SK-N-MC (cell line): ENCODE measurements around the gene LRRC43.

Source experiments
- DNase-seq: peaks from one replicate; pipeline ENCODE4 v3.0.0-alpha.2; 2011; ENCODE audit warnings: low read depth, low spot score
- H3K27ac ChIP-seq: fragments of 200-600 bp; sonication (generic); 2 replicates; pipeline ENCODE4 v1.5.1; 2016; ENCODE audit warnings: mixed run types
- H3K36me3 ChIP-seq: fragments of 200-600 bp; sonication (generic); 2 replicates; pipeline ENCODE4 v1.6.1; 2017; ENCODE audit warnings: antibody characterized with exemption, low read length, mixed read lengths; ENCODE audit not compliant: insufficient read depth
- H3K4me3 ChIP-seq: fragments of 200-600 bp; sonication (generic); 2 replicates; pipeline ENCODE4 v1.5.1; 2016
- H3K9ac ChIP-seq: fragments of 200-600 bp; sonication (generic); 2 replicates; pipeline ENCODE4 v1.8.0; 2017; ENCODE audit warnings: mixed run types, mixed read lengths; ENCODE audit not compliant: insufficient read length
- H3K9me3 ChIP-seq: fragments of 200-600 bp; sonication (generic); 2 replicates; pipeline ENCODE4 v1.6.1; 2017; ENCODE audit warnings: low read depth, mild to moderate bottlenecking, antibody characterized with exemption, low read length, moderate library complexity, mixed read lengths
- EZH2 ChIP-seq: fragments of 200-600 bp; sonication (generic); IDR thresholded peaks from one replicate; pipeline ENCODE4 v1.6.1; 2017; ENCODE audit warnings: antibody characterized with exemption
- FOXP2 ChIP-seq: optimal IDR thresholded peaks from 2 replicates; pipeline ENCODE3; 2011; ENCODE audit warnings: mild to moderate bottlenecking, moderate library complexity; ENCODE audit not compliant: insufficient read depth; ENCODE audit errors: extremely low read length, control extremely low read depth
- POLR2AphosphoS5 ChIP-seq: IDR thresholded peaks from 2 replicates; pipeline ENCODE4 v1.6.1; 2012; ENCODE audit warnings: mild to moderate bottlenecking, low read depth, low read length, borderline replicate concordance

Gene LRRC43

GRCh38 chr12:122182887-122183587 is at the start of gene LRRC43:
LRRC43 (plus strand) TSS chr12:122183123; CDS start chr12:122183145, 22 bp downstream.
- Histone ChIP-seq H3K36me3 (no peaks in the 10 kb centered on the region), H3K9me3 (no peaks in the 10 kb centered on the region), H3K9ac (no peak within 1 kb of the TSS), H3K27ac (no peak within 1 kb of the TSS), H3K4me3 (no peak within 1 kb of the TSS)
- TF ChIP-seq EZH2 = no peak
- TF ChIP-seq POLR2AphosphoS5 = no peak
- TF ChIP-seq FOXP2 = no peak
- no peak for DNase-seq

GRCh38 chr12:122133192-122133950 is 49.6 kb upstream of the LRRC43 start:
- Histone ChIP-seq H3K36me3 (peaks cover 8% of the 10 kb centered on the region; the same call in 1 of the 2 replicates), H3K4me3 (no peak overlapping the region), H3K27ac (no peak overlapping the region), H3K9me3 (no peaks in the 10 kb centered on the region), H3K9ac (no peak overlapping the region)
- TF ChIP-seq FOXP2 (no peak), EZH2 (no peak), POLR2AphosphoS5 (no peak)
- no peak for DNase-seq

- no peak overlapping the region for H3K9ac ChIP-seq
- H3K36me3 ChIP-seq = peaks cover 4% of the 10 kb centered on the region; the same call in 1 of the 2 replicates
- H3K27ac ChIP-seq = no peak overlapping the region
- H3K9me3 ChIP-seq = no peaks in the 10 kb centered on the region
- TF ChIP-seq EZH2 (no peak), FOXP2 (no peak), POLR2AphosphoS5 (no peak)
- H3K4me3 ChIP-seq = no peak overlapping the region
- DNase-seq = no peak
These were observed 47.4 kb upstream of the LRRC43 start for GRCh38 chr12:122135437-122136031.

GRCh38 chr12:122137229-122137628 is 45.7 kb upstream of the LRRC43 start:
- no peak for DNase-seq
- no peaks in the 10 kb centered on the region for H3K9me3 ChIP-seq
- no peak for TF ChIP-seq FOXP2
- no peak for TF ChIP-seq EZH2
- no peak for TF ChIP-seq POLR2AphosphoS5
- no peak overlapping the region for H3K9ac ChIP-seq
- peaks cover 10% of the 10 kb centered on the region; the same call in 1 of the 2 replicates for H3K36me3 ChIP-seq
- no peak overlapping the region for H3K27ac ChIP-seq
- no peak overlapping the region for H3K4me3 ChIP-seq

- peaks cover 11% of the 10 kb centered on the region; the same call in 1 of the 2 replicates for H3K36me3 ChIP-seq
- DNase-seq = no peak
These were observed 45.2 kb upstream of the LRRC43 start for GRCh38 chr12:122137681-122138080.

GRCh38 chr12:122138181-122138580 is 44.7 kb upstream of the LRRC43 start:
- DNase-seq = no peak
- Histone ChIP-seq H3K9me3 (no peaks in the 10 kb centered on the region), H3K4me3 (no peak overlapping the region), H3K9ac (no peak overlapping the region), H3K36me3 (peaks cover 11% of the 10 kb centered on the region; the same call in 1 of the 2 replicates), H3K27ac (no peak overlapping the region)
- TF ChIP-seq POLR2AphosphoS5 = no peak
- TF ChIP-seq EZH2 = no peak
- TF ChIP-seq FOXP2 = no peak

More at GRCh38 chr12:122137681-122138080, 45.2 kb upstream of the LRRC43 start:
- Histone ChIP-seq H3K9ac (no peak overlapping the region), H3K27ac (no peak overlapping the region), H3K9me3 (no peaks in the 10 kb centered on the region), H3K4me3 (no peak overlapping the region)
- TF ChIP-seq POLR2AphosphoS5 (no peak), EZH2 (no peak), FOXP2 (no peak)

- Histone ChIP-seq H3K4me3 (no peak overlapping the region), H3K27ac (no peak overlapping the region), H3K36me3 (peaks cover 11% of the 10 kb centered on the region; the same call in 1 of the 2 replicates), H3K9me3 (no peaks in the 10 kb centered on the region), H3K9ac (no peak overlapping the region)
- no peak for DNase-seq
- no peak for TF ChIP-seq POLR2AphosphoS5
- TF ChIP-seq FOXP2 = no peak
- no peak for TF ChIP-seq EZH2
These were observed 44.3 kb upstream of the LRRC43 start for GRCh38 chr12:122138616-122139015.

GRCh38 chr12:122139266-122139665 is 43.7 kb upstream of the LRRC43 start:
- H3K36me3 ChIP-seq = peaks cover 11% of the 10 kb centered on the region; the same call in 1 of the 2 replicates
- no peak overlapping the region for H3K27ac ChIP-seq
- no peaks in the 10 kb centered on the region for H3K9me3 ChIP-seq
- H3K9ac ChIP-seq = no peak overlapping the region
- H3K4me3 ChIP-seq = no peak overlapping the region
- DNase-seq = no peak
- TF ChIP-seq POLR2AphosphoS5 = no peak
- no peak for TF ChIP-seq EZH2
- TF ChIP-seq FOXP2 = no peak
